Occipital lobe (tissue), 2 donors: ENCODE data around the gene DMRTA2. TPM values are rescaled to one million over a fixed set of nuclear protein-coding genes. Genes with fewer than 3 reads are reported as not detected.

ENCODE experiments used
- DNase-seq: peaks from one replicate; lab custom pipeline; 2025; lab: John Stamatoyannopoulos, UW
- total RNA-seq: library from RNA; depleted of rRNA; stranded (reverse); fragments of >200 nt; gene quantifications from one replicate; pipeline ENCODE4 v1.2.3, GENCODE V29; 2014

DMRTA2 gene
- total RNA-seq = 5.8 TPM

- DNase-seq = peak; percentile 12
Measured at GRCh38 chr1:50422946-50423669, at the start of gene DMRTA2. TSS of gene DMRTA2 (minus strand) at chr1:50423443. CDS start at chr1:50421536, 1,907 bp downstream.

DNA sequence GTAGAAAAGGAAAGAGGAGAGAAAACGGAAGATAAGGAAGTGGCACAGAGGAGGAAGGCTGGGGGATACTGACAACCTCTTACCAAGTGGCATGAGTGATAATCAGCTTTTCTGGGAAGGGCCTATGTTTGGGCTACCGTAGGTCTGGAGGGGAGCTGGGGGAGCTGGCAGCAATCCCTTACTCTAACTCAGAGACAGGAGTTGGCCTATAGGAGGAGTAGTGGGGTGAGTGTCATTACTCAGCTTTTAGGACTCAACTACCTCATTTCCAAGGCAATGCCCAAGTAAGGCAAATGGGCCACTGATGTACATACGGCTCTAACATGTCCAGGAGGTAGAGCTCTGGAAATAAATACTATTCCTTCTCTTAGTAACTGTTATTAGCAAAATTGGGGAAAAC lies 48.7 kb upstream of the DMRTA2 start:
- DNase-seq = no peak

DNA sequence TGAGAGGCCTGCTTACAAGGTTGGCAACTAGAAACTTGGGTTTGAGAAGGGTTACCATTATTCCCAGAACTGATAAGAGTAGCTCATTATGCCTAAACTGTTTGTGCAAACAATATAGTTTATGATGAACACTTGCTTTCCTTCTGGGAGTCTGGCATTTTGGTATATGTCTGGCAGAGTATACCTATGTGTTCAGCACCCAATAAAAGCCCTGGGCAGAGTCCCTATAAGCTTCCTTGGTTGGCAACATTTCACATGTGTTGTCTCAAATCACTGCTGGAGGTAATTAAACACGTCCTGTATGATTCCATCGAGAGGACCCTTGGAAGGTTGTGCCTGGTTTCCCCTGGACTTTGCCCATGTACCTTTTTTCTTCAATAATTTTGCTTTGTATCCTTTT lies 39.7 kb upstream of the DMRTA2 start:
- no peak for DNase-seq

- no peak for DNase-seq
Measured at GRCh38 chr1:50458507-50458906, 35.3 kb upstream of the DMRTA2 start.

GRCh38 chr1:50454911-50455310 lies 31.7 kb upstream of the DMRTA2 start:
- DNase-seq = no peak

- DNase-seq = no peak
Measured at GRCh38 chr1:50453266-50453665, 30.0 kb upstream of the DMRTA2 start.

DNA sequence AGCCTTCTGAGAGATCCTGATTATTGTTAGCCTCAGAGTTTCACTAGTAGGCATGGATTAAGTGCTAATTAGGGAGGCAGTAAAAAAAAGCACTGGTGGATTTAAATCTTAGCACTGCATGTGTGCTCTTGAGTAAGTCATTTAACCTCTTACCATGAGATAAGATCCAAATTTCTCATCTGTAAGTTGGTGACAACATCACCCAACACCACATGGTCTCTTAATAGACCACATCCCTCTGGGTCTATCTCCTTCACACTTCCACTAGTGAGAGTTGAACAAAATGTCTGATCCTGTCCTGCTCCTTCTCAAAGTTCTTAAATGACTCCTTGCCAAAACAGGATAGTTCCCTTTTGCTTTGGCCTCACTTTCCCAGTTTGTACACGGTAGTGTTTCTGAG lies 29.5 kb upstream of the DMRTA2 start:
- no peak for DNase-seq

GRCh38 chr1:50450861-50451653 lies 27.8 kb upstream of the DMRTA2 start:
- DNase-seq = no peak

GRCh38 chr1:50447961-50448360 lies 24.7 kb upstream of the DMRTA2 start:
- no peak for DNase-seq

DNA sequence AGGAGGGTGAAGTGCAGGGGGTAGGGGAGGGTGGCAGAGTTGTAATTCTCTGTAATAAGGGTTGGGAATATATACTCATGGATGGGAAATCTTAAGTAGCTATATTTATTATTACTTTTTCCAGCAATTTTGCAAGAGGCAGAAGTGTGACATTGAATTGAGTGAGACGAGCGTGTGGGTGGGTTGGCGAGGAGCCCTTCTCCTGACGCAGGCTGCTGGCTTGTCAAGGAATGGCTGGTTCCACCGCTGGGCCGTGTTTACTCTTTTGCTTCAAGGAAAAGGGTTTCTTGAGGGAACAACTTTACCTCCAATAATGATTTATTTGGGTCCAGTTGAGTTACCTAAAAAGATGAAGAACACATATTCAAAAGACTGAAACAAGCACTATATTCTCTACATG lies 17.9 kb upstream of the DMRTA2 start:
- DNase-seq = no peak

DNA sequence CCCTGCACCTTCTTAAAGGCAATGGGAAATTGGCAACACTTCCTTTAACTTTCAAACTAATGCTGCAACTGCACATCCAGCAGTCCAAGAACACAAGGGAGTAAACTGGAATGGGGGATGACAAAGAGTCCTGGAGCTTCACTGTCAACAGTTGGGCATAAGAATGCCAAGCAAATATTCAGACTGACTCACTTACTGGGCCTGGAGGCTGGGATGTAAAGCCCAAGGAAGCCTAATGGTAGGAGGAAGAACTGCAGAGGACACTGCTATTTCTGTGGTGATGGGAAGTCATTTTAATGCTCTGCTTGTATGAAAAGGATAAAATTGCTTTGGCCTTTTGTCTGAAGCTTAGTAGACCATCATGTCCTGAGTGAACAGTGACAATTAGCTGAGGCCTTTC lies 15.7 kb upstream of the DMRTA2 start:
- DNase-seq = no peak

DNA sequence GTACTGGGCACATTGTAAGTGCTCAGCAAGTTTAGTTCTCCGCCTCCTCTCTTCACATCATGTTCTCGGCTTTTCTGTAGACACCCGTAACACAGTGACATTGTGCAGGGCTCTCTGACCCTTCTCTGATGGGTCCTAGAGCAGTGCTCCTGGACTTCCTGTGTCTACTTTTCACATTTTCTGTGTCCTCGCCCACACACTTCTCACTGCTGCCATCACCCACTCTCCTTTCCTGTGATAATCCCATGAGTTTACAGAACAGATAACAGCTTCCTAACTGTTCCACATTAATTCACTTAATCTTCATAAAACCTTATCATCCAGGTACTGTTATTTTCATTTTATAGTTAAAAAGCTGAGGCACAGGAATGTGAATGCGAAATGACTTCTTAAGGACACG lies 13.2 kb upstream of the DMRTA2 start:
- DNase-seq = no peak

DNA sequence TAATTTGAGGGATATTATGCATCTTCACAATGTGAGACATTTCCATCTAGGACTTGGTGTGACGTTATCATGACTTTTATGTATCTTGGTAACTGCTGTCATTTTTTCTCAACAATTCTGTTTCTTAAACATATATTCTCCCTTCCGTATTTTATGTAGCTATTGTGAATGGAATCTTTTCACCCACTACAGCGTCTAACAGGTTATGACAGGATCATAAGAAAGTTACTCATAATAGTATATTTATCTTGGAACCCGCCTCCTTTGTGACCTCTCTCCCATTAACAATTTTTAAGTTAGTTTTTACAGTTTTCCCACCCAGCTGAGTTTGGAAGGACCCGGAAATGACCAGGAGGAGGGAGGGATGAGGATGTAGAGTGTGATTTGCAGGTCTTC lies 6.8 kb upstream of the DMRTA2 start:
- DNase-seq = no peak

DNA sequence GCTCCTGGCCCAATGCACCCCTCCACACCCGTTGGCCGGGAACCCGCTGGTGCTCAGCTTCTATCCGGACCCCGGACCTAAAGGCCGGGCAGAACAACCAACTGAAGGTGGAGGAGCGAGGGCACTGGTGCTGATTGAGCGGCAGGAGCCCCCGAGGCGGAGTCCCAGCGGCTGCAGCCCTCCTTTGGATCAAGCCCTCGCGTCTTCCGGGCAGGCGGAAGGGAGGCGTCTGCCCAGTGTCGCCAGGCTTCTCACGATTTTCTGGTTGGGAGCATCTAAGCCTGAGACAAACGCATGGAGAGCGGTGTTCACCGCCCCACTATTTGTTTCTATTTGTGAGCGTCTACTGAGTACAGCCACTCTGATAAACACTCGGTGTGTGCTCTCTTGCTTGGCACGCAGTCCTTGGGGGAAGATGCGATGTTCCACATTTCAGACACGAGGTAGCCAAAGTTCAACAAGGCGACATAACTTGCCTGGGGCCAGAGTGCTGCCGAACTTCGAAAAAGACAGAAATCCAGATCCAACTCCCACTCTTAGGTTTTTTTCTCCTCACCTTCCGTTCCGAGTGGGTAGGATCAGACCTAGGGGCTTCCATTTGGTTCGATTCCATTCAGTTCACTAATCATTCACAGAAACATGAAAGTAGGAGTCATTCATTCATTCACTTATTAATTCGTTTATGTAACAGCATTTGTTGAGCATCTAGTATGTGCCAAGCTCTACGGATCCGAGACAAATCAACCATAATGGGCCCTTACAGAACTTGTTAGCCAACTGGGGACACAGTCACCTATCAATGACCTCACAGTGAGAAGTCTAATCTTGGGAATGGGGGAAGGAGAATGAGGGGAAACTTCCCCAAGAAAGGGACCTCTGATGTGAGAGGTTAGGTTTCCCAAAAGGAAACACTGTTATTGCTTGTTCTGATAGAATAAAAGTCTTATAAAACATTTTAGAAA lies 4.9 kb upstream of the DMRTA2 start:
- DNase-seq = no peak

GRCh38 chr1:50427086-50427817 lies 4.0 kb upstream of the DMRTA2 start:
- no peak for DNase-seq

DNA sequence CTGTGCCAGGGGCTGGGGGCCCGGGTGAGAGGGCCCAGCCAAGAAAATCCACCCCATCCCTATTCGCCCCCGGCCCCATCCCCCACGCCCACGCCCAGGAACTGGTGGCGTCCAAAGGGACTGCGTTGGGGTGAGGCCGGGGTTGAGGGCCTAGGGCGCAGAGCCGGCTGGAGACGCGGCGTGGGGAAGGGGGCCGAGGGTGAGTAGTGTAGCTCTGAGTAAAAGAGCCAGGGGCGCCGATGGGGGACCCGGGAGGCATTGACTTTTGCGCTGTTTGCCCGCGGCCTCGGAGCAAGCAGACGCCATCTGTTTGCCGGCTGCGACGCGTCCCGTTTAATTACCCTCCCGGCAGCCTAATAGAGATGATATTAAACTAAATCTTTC lies 3.5 kb upstream of the DMRTA2 start:
- no peak for DNase-seq

GRCh38 chr1:50426108-50426700 lies 3.0 kb upstream of the DMRTA2 start:
- no peak for DNase-seq

GRCh38 chr1:50425376-50426107 lies 2.3 kb upstream of the DMRTA2 start:
- no peak for DNase-seq

DNA sequence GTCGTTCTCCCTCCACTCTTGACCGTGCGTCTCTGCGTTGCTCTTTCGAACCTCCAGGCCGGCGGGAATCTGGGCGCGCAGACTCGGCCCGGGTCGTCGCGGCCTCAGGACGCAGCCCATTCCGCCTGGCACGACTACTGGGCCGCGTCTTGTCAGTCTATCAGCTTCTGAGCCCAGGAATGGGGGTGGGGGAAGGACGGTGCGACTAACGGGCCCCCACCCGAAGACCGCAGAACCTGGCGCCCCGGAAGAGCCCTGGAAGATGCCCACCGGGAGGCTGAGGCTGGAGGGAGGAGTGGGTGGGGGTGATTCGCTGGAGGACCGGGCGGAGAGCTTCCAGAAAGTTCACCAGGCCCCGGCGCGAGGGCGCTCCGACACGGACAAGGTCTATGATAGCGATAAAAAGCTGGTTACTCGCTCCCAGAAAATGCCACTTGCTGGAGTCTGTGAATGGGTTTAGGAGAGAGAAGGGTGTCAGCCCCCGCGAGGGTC lies 1.7 kb upstream of the DMRTA2 start:
- no peak for DNase-seq
